CD4-positive, alpha-beta T cell treated with Interferon alpha-2 for 1 hour (primary cell): ENCODE data around the gene SEC23B.
A peak's percentile ranks its signal among the peaks of the same experiment; 100 is the strongest.
"Not testable (repeated sequence)": the region's sequence is repeated elsewhere in the genome, so short reads cannot be mapped to it uniquely, and the experiment has no call there.

ENCODE experiments used
- DNase-seq, 2 donors: peaks; one replicate each; pipeline ENCODE4 v3.0.0-alpha.2; 2020 to 2022

SEC23B gene

DNA sequence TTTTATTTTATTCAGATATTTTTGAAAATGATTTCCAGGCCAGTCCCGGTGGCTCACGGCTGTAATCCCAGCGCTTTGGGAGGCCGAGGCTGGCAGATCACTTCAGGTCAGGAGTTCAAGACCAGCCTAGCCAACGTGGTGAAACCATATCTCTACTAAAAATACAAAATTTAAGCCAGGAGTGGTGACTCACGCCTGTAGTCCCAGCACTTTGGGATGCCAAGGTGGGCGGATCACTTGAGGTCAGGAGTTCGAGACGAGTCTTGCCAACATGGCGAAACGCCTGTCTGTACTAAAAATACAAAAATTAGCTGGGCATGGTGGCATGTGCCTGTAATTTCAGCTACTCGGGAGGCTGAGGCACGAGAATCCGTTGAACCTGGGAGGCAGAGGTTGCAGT, 19.0 kb downstream of the SEC23B start:
- DNase-seq, result not testable (repeated sequence)

DNA sequence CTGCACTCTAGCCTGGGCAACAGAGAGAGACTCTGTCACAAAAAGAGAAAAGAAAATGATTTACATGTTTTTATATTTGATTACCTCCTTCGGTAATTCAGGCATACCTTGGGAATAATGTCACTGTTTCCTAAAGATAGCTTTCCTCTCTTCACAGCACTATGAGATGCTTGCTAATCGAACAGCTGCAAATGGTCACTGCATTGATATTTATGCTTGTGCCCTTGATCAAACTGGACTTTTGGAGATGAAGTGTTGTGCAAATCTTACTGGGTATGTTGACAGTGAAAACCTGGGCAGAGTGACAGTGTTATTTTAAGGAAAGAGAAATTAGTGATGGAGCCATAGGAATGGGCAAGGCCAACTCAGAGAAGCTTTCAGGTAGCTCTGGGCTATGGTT, 19.6 kb downstream of the SEC23B start:
- no peak for DNase-seq

DNA sequence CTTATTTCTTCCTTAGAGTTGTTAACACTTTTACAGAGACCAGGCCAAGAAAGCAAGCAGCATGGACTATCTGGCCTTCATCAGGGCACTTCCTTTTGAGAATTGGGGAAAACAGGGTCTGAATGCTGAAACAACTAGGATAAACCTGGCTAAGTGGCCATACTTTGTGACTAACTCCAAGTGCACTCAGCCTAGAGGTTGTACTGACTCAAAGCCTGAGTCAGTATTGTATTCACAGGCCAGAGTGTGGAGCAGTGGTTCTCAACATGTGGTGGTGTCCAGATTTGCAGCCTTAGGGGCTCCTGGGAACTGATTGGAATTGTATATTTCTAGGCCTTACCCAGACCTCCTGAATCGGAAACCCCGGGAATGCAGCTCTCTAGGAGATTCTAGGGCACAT, 20.1 kb downstream of the SEC23B start:
- no peak for DNase-seq

DNA sequence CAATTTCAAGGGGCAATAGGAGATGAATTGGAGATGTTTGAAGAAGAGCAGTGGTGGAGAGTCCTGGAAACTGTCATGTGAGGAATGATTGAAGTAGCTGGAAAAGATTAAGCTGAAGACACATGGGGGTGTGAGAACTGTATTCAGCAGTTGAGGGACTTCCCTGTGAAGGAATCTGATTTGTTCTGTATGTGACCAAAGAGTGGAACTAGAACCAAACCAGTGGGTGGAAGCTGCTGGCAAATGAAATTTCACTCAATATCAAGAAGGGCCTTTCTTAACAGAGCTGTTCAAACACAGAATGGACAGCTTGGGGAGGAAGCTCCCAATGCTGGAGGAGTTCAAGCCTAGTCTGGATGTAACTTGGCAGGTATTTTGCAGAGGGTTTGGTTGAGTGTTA, 21.3 kb downstream of the SEC23B start:
- no peak for DNase-seq

DNA sequence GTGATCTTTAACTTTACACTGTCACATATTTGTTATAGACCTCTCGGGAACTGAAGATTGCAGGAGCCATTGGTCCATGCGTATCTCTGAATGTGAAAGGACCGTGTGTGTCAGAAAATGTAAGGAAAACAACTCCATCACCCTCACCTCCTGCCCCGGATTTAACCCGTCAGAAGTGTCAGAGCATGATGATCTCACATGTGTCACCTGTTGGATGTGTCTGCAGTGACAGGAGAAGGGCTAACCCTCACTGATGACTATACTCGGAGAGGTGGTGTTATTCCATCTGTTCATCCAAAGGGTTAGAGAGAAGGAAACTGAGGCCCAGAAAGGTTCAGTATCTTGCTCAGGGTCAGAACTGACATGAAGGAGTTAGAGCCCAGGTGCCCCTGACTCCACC, 24.9 kb downstream of the SEC23B start:
- no peak for DNase-seq

DNA sequence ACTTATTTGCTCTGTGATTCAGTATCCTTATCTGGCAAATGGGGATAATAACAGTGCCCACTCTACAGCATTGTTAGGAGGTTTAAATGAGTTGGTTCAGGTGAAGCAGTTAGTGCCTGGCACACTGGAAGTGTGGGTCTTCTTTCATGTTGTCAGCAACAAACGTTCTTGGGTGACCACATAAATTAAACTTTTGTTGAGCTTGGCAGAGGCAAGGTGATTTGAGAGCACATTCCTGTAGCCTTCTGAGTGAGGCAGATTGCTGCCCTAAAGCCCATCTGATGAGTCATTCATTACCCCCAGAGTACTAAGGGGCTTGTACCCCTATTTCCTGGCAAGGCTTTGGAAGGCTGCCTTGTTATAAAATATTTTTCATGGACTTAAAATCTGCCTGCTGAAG, 25.8 kb downstream of the SEC23B start:
- DNase-seq, result no peak

DNA sequence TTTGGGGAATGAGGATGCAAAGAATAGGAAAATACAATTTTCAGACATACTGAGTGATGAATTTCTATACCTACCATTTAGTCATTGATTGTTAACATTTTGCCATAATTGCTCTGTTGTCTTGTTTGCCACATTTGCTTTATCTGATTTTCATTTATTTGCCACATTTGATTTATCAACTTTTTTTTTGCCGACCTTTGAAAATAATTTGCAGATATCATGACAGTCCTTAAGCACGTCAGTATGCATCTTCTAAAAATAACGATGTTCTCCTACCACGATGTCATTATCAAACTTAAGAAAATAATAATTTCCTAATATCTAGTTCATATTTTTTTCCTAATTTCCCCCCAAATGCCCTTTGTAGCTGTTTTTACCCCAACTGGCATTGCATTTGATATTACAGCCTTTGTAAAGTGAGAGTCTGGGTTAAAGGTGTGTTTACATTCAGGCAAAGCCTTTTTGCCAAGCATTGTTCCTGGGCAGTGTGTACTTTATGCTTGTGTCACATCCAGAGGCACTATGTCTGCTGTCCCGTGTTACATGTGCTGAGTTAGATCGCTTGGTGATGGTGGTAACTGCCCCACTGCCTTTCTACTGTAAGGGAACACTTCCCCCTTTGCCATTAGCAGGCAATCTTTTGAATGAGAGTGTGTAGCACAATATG, 26.4 kb downstream of the SEC23B start:
- DNase-seq, result no peak

DNA sequence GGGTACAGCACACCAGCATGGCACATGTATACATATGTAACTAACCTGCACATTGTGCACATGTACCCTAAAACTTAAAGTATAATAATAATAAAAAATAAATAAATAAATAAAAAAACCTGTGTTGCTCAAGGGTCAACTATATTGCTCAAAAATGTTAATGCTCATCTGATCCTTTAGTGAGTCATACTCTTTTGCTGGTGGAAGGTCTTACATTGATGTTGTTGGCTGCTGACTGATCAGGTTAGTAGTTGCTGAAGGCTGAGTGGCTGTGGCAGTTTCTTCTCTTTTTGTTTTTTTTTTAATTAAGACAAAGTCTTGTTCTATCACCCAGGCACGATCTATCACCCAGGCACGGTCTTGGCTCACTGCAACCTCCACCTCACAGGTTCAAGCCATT, 29.9 kb downstream of the SEC23B start:
- DNase-seq, result no peak

DNA sequence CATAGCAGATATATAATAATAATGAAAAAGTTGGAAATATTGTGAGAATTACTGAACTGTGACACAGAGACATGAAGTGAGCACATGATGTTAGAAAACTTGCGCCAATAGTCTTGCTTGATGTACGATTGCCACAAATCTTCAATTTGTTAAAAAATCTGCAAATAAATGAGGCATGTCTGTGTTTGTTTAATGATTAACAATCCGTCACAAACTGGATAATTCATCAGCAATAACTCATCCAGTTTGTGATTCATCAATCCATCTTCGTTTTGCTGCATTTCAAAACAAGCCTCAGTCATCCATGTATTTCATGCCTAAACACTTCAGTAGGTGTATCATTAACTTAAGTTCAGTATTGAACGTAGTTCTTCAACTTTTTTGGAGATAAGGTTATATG, 34.0 kb downstream of the SEC23B start:
- no peak for DNase-seq

DNA sequence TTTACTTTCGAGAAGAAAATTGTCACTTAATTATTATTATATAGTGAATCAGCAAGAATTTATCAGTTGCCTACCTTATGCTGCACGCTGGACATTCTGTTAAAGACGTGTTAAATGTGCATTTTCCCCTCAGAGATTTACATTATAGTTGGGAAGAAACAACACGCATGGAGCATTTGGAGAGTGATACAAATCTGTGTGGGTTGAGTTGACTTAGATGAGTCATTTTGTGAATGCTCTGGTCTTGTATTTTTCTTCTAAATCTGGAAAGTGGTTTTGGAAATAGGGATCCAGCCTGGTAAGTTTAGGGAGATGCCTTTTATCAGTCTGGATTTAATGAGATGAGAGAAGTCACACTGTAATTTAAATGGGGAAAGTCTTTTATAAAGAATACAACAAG, 35.5 kb downstream of the SEC23B start:
- no peak for DNase-seq

DNA sequence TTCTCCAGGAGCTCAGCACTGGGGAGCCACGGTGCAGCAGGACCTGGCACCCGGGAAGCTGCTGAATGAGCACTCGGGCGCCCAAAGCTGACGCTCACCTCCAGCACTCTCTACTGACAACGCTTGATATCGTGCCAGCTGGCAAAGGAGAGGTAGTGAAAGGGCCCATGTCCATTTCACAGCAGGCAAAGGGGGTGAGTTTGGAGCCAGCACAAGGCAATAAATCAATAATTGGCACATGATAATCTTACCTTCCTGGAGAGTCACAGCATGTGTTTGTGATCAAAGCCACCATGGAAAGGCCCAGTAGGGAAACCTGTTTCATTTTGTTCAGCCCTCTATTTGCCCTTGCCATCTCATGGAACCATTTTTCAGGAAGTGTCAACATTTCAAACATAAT, 36.2 kb downstream of the SEC23B start:
- DNase-seq, result no peak

DNA sequence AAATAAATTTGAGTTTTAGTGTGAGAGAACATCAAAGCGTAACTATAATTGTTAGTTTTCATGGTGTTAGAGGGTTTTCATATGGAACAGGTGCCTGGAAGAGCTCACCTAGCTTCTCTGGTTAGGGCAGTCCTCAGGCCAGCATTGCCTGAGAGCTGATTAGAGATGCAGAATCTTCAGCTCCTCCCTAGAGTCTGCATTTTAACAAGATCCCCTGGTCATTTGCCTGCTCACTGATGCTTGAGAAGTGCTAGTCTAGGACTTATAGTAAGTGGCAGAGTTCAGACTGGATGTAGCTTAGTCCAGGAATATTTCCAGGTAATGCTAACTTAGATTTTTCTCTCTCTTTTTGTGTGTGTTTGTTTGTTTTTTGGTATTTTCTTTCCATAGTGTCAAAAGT, 37.8 kb downstream of the SEC23B start:
- DNase-seq, result no peak

DNA sequence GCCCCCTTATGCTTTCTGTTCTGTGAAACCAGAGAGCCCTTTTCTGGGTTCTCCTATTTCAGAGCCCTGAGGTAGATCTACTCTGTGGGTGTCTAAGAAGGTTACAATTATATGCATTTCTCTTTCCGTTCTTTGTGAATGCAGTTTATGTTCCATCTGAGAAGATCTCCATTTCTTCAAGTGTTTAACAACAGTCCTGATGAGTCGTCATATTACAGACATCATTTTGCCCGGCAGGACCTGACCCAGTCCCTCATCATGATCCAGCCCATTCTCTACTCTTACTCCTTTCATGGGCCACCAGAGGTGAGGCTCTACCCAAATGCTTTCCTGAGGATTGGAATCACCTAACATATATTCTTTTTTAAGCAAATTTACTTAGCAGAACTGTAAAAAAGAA, 40.7 kb downstream of the SEC23B start:
- DNase-seq, result no peak

DNA sequence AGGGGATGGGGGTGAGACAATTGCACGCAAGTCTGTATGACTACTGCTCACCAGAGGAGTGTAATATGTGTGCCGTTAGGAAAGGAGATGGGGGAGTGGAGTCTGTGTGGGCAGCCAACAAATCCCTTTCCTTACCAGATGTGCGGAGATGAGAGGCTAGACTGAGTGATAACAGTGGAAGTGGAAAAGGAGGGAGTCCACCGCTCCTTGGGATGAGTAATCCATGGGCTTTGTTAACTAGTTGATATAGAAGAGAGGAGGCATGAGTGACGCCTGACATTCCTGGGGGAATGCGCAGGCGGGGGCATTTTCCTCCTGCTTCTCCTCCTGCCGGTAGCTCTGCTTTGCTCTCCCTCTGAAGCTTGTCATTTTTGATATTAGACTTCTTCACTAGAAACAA, 46.0 kb downstream of the SEC23B start:
- DNase-seq, result no peak

DNA sequence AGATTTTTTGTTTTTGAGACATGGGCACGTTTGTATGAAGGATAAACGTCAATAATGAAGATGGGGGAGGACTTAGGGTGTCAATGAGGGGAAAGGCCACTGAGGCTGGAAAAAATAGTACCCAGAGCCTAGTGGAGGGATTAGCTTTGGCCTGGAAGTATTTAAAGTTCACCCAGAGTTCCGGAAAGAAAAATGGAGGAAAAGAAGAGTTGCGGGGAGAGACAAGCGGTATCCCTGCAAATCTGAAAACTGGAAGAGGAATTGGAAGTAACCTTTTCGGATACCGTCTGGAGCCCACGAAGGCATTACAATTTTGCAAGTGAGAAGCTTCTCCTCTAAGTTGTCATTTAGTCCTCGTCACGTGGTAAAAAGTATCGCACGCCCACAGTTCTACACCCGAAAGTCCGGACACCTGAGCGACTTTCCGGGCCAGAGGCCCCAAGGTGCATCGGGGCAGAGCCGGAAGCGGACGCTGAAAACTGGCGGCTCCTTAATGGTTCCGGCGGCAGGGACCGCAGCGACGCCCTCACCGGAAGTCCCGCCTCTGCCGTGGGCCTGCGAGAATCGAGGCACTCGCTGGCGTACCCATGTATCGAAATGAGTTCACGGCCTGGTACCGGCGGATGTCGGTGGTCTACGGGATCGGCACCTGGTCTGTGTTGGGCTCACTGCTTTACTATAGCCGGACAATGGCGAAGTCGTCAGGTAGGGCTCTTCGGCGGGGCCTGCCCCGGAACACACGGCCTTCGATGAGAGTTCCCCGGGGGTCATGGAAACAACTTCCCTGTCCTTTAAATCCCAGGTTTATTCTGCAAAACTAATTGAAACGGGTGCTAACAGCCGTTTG, 59.4 kb downstream of the SEC23B start, which contains the start of gene SMIM26:
Gene SMIM26 (plus strand): TSS at position 541 of the 847 bp plus-strand sequence. CDS start 47 bp downstream, at position 588.
- peak; percentile 92 to 95 for DNase-seq

DNA sequence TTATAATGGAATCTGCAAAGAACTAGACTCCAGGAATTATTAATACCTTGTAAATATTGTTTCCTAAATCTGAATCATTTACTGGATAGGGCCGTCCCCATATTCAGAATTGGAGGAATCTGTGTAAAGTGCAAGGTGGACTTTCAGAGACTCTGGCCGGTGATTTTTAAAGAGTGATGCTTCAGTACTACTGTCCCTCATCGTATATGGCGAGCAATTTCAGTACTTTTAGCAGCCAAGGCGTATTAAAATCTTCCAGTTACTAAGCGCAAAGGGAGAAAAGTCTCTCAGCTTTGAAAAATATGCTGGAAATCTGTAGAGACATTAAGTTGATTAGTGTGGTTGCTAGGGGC, 60.0 kb downstream of the SEC23B start:
- DNase-seq, result no peak

DNA sequence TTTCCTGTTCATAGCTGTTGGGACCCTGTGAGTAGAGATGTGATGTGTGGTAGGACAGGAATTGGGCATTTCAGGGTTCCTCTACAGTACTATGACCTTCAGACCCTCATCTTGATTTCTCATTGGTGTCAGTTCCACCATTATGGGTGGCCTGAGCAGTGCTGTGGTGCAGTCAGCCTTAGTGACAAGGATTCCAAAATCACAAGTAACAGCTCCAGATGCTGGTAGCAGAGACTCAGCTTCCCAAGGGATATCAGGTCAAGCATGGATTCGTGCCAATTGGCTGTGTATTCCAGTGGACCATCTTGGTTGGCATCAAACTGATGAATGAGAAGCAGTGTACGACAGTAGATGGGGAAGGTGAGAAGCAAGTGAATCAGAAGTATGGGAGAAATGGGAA, 63.3 kb downstream of the SEC23B start:
- DNase-seq, result no peak

DNA sequence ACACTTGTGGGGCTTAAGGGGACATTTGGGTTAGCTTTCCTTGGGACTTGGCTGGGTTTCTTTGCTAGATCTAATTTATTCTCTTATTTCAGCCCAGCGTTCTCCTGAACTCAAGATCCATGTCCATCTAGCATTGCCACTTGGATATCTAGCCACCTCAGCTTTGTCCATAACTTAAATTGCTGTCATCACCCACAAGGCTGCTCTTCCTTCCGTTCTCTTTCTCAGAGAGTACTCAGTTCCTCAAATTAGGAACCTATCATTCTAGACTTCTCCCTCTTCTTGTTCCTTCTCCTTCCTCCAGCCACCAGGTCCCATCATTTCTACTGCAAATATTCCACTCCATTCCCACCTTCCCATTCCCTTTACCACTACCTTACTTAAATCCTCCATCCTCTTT, 63.8 kb downstream of the SEC23B start:
- no peak for DNase-seq

DNA sequence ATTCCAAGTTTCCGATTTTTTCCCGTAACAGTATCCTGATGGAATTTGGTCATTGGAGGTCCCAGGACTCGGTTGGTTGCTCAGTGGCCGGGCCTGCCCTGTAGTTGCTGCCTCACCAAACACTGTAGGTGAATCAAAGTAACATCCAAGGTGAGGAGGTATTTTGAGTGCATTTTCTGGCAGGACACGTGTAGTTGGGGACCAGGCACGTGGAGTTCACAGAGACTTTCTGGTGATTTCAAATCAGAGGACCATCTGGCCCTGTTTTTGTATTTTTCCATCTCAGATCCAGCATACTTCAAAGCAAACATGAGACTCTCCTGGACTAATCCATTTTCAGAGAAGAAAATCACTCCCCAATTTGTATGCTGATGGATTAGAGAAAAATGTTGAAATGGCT, 70.2 kb downstream of the SEC23B start:
- no peak for DNase-seq

DNA sequence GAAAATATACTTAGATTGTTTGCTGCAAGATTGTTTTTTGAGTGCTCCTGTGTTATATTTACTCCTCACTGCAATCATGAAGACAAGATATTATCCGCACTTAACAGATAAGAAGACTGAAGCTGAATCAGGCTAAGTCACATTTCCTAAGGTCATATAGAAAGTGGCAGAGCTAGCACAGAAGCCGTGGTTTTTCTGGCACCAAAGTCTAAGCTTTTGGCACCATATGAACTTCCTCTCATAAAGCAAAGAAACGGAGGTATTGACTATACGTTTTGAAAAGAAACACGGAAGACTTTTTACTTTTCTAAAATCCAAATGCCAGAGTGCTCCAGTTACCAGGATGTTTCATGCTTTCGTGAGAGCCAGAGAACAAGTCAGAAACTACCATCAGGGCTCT, 70.8 kb downstream of the SEC23B start:
- no peak for DNase-seq

DNA sequence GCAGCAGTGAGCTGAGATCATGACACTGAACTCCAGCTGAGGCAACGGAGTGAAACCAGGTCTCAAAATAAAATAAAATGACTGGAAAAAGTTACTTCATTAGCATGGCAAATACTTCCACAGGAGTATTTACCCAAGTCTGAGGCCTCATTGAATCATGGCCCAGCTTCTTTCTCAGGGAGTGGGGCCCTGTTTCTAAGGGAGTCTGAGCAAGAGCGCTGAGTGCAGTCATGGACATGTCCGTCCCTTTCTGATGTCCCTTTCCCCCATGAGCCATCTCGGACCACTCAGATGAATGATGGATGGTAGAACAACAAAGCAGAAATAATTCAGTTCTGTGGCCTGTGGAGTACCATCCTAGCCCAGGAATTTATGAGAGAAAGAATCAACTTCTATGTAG, 72.3 kb downstream of the SEC23B start:
- DNase-seq, result no peak

DNA sequence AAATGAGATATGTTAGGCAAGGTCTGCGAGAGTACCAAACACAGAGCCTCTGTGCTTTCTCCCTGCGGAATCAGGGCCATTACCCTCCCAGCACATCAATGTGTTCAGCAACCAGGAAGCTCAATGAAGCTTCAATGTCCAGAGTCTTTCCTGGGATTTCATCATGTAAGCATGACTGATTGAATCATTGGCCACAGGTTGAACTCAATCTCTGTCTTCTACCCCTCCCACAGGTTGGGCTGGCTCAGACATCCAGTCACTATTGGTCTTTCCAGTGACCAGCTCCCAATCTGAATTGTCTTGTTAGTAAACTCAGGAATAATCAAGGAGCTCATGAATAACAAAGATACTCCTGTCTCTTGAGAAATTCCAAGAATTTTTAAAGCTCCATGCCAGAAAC, 77.4 kb downstream of the SEC23B start:
- no peak for DNase-seq

DNA sequence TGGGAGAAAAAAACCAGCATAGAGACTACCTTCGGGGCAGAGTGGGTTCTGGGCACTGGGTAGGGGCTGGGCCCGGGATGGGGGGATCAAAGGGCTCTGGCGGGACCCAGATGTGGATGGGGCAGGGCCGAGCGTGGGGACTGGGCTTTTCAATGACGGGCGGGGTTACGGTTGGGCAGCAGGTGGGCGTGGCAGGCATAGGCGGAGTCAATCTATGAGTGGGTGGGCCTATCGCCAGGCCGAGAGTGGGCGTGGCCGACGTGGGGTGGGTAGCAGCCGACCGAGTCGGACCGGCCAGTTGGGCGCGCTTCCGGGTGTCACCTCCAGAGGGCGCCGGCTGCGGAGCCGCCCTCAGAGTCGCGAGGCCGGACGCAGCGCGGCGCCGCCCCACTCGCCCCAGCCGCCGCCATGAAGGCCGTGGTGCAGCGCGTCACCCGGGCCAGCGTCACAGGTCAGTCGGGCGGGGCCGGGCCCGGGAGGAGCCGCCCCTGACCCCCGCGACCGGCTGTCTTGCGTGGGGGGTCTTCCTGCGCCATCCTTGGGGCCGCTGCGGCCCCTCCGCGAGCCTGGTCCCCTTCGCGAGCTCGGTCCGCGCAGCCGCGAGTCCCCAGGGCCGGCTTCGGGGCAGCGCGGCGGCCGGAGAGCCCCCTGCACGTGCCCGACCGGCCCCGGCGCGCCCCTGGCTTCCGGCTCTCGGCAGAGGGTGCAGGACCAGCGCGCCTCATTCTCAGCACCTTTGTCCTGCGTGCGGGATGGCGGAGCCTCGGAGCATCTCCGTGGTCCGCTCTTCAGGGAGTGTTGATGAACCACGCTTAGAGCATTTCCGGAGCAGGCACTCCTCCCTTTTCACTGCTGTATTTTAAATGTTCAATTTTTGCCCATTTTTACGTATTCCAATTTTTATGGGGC, 80.2 kb downstream of the SEC23B start, which contains the start of gene DTD1:
Gene DTD1 (plus strand): TSS at position 390 of the 909 bp plus-strand sequence. CDS start 19 bp downstream, at position 409.
- DNase-seq, result peak; percentile 84 to 90
